Nephron (organoid): ENCODE measurements around the gene IBA57.

ENCODE experiments used
- H3K27ac Mint-ChIP-seq, 3 experiments: 2 replicates each; pipeline ENCODE4 v1.8.0; 2020; ENCODE audit warnings: mixed read lengths in 3 of 3, mild to moderate bottlenecking in 2 of 3, moderate library complexity in 1 of 3
- H3K27me3 Mint-ChIP-seq: 2 replicates; pipeline ENCODE4 v1.8.0; 2021; ENCODE audit warnings: low read depth, mild to moderate bottlenecking, moderate library complexity, mixed read lengths
- H3K36me3 Mint-ChIP-seq: 2 replicates; pipeline ENCODE4 v1.8.0; 2020; ENCODE audit warnings: low read depth, mixed read lengths
- H3K4me1 Mint-ChIP-seq: 2 replicates; pipeline ENCODE4 v1.8.0; 2020; ENCODE audit warnings: mixed read lengths
- H3K4me3 Mint-ChIP-seq, 3 experiments: 2 replicates each; pipeline ENCODE4 v1.8.0; 2020; ENCODE audit warnings: mild to moderate bottlenecking in 3 of 3, mixed read lengths in 3 of 3, moderate library complexity in 2 of 3
- H3K9me3 Mint-ChIP-seq: 2 replicates; pipeline ENCODE4 v1.8.0; 2020; ENCODE audit warnings: mixed read lengths
- TF ChIP-seq, protein P1 (sequence below), 3 experiments: fragments of 200-600 bp; sonication (generic); IDR thresholded peaks; one replicate each; pipeline ENCODE4 v1.5.0; 2021; ENCODE audit warnings: antibody characterized with exemption in 3 of 3; ENCODE audit not compliant: unreplicated experiment in 3 of 3

Gene IBA57

DNA sequence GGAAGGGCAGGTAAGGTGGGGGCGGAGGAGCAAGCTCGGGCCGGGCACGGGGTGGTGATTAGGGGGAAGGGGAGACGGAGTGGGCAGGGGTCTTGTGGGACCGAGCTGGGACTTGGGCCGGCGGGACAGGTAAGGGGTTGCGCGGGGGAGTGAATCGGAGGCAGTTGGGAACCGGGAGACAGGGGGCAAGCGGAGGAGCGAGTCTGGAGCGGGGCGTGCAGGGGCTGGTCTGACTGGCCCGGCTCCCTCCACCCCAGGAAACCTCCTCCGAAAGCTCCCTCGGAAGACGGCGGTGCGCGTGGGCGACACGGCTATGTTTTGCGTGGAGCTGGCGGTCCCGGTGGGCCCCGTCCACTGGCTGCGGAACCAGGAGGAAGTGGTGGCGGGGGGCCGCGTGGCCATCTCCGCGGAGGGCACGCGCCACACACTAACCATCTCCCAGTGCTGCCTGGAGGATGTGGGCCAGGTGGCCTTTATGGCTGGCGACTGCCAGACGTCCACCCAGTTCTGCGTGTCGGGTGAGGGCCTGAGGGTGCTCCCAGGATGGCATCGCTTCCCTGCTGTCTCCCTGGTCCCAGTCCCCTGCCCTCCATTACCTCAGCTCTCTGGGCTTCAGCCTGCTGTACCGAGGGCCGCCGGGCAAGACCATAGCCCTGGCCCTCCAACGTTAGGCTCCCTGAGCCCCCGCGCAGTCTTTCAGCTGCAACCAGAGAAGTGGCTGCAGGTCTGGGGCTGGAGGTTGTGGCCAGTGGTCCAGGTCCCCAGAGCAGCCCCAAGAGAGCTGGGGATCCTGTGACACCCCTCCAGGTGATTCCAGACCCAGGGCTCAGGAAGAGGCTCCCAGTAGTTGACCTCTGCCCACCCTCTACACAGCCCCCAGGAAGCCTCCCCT lies 48.6 kb downstream of the IBA57 start:
- peaks cover 5% of the 10 kb centered on the region for H3K4me1 Mint-ChIP-seq
- H3K9me3 Mint-ChIP-seq = no peaks in the 10 kb centered on the region
- H3K4me3 Mint-ChIP-seq = peak overlapping the region; percentile 78 to 95 (median 78)
- H3K27ac Mint-ChIP-seq = no peak overlapping the region
- peaks cover 16% of the 10 kb centered on the region for H3K36me3 Mint-ChIP-seq
- H3K27me3 Mint-ChIP-seq = no peaks in the 10 kb centered on the region
- TF ChIP-seq, protein P1, sequence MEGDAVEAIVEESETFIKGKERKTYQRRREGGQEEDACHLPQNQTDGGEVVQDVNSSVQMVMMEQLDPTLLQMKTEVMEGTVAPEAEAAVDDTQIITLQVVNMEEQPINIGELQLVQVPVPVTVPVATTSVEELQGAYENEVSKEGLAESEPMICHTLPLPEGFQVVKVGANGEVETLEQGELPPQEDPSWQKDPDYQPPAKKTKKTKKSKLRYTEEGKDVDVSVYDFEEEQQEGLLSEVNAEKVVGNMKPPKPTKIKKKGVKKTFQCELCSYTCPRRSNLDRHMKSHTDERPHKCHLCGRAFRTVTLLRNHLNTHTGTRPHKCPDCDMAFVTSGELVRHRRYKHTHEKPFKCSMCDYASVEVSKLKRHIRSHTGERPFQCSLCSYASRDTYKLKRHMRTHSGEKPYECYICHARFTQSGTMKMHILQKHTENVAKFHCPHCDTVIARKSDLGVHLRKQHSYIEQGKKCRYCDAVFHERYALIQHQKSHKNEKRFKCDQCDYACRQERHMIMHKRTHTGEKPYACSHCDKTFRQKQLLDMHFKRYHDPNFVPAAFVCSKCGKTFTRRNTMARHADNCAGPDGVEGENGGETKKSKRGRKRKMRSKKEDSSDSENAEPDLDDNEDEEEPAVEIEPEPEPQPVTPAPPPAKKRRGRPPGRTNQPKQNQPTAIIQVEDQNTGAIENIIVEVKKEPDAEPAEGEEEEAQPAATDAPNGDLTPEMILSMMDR (IDR thresholded peaks at IDR 0.05; ENCODE audit: unreplicated experiment in 3 of 3) = no peak

DNA sequence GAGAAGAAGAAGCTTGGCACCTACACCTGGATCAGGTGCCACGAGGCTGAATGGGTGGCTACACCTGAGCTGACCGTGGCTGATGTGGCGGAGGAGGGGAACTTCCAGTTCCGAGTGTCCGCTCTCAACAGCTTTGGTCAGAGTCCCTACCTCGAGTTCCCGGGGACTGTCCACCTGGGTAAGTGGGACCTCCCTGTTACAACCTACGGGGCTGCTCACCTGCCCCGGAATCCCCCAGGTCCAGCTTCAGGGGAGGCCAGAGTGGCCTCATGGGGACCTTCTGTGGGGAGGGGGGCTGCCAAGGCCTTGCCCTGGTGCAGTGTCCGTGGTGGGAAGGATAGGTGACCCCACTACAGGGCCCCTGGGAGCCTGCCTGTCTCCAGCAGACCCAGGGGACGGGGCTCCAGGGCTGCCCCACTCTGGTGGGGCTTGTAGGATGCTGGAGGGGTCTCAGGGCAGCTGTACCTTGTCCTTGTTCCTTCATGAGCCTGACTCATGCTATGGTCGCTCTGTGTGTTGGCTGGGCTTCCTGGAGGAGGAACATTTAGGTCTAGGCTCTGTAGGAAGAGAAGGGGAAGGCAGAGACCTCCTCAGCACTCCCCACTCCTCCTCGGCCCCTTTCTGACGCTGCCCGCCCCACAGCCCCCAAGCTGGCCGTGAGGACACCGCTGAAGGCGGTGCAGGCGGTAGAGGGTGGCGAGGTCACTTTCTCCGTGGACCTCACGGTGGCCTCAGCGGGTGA lies 49.5 kb downstream of the IBA57 start:
- peaks cover 5% of the 10 kb centered on the region for H3K4me1 Mint-ChIP-seq
- H3K27me3 Mint-ChIP-seq = no peaks in the 10 kb centered on the region
- H3K4me3 Mint-ChIP-seq = peak overlapping the region; percentile 51 to 95 (median 55)
- TF ChIP-seq, protein P1 (IDR thresholded peaks at IDR 0.05; ENCODE audit: unreplicated experiment in 3 of 3) = no peak
- peaks cover 20% of the 10 kb centered on the region for H3K36me3 Mint-ChIP-seq
- no peak overlapping the region for H3K27ac Mint-ChIP-seq
- no peaks in the 10 kb centered on the region for H3K9me3 Mint-ChIP-seq

DNA sequence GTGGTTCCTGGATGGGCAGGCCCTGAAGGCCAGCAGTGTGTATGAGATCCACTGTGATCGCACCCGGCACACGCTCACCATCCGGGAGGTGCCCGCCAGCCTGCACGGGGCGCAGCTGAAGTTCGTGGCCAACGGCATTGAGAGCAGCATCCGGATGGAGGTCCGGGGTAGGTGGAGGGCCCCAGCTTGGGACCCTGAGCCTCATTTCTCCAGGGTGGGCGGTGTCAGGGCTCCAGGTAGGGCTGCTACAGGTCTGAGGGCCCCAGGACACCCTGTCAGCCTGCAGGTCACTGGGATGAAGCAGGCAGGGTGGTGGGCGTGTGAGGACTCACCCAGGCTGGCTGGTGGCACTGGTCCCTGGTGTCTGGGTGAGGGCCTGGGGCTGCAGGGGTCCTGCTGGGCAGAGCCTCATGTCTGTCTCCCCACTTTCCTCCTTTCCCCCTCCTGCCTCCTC lies 50.1 kb downstream of the IBA57 start:
- Mint-ChIP-seq H3K27ac (no peak overlapping the region), H3K4me3 (peak overlapping the region; percentile 65 to 80 (median 76)), H3K27me3 (no peaks in the 10 kb centered on the region), H3K36me3 (peaks cover 24% of the 10 kb centered on the region), H3K4me1 (peaks cover 5% of the 10 kb centered on the region), H3K9me3 (no peaks in the 10 kb centered on the region)
- TF ChIP-seq, protein P1 (IDR thresholded peaks at IDR 0.05; ENCODE audit: unreplicated experiment in 3 of 3) = no peak

DNA sequence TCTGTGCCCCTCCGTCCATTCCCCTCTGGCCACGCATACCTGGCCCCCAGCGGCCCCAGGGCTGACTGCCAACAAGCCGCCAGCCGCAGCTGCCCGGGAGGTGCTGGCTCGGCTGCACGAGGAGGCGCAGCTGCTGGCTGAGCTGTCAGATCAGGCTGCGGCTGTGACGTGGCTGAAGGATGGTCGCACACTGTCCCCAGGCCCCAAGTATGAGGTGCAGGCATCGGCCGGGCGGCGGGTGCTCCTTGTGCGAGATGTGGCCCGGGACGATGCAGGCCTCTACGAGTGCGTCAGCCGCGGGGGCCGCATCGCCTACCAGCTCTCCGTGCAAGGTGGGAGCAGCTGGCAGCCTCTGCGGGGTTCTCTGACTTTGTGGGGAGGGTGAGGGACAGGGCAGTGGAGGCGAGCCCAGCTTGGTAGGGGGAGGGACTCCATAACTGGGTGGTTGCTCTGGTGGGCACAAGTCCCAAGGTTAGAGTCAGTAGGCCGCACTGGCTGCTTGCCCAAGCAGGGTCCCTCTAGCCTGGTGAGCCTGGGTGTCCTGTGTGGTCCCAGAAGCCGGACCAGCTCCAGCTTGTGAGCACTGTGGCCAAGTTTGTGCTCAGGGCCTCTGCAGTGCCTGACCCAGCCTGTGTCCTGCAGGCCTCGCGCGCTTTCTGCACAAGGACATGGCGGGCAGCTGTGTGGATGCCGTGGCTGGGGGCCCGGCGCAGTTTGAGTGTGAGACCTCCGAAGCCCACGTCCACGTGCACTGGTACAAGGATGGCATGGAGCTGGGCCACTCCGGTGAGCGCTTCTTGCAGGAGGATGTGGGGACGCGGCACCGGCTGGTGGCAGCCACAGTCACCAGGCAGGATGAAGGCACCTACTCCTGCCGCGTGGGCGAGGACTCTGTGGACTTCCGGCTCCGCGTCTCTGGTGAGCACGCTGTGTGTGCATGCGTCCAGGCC lies 51.0 kb downstream of the IBA57 start:
- Mint-ChIP-seq H3K4me1 (peaks cover 5% of the 10 kb centered on the region), H3K27ac (no peak overlapping the region), H3K27me3 (no peaks in the 10 kb centered on the region), H3K36me3 (peaks cover 29% of the 10 kb centered on the region), H3K4me3 (peak overlapping the region in 1 of 3 experiments; percentile 76), H3K9me3 (no peaks in the 10 kb centered on the region)
- TF ChIP-seq, protein P1 (IDR thresholded peaks at IDR 0.05; ENCODE audit: unreplicated experiment in 3 of 3) = no peak

DNA sequence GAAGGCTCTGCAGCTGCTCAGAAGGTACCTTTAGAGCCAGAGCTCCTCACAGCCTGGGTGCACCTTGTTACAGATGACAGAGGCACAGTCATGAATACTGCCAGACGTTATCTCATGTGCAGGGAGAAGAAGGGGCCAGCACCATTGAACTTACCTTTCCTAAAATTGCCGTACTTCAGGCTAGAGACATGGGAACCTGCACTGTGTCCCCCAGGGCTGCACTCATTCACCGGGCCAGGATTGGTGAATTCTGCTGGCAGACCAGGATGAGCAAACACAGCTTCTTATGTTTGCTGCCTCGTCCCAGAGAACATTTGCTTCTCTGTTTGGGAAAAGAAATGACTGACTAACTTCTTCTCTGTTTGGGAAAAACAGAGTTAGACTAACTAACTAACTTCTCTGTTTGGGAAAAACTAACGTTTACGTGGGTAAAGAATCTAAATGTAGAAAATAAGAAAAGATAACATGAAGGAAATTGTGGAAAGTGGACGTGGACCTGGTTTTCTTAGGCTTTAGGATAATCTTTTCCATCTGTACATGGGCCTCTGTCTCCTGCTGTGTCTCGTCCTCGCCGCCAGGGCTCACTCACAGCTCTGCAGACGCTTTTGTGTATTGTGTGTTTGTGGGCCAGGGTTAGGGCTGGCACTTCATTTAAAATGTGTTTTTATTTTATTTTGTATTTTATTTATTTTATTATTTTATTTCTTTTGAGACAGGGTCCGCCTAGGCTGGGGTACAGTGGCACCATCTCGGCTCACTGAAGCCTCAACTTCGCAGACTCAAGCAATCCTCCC lies 52.1 kb downstream of the IBA57 start:
- H3K4me3 Mint-ChIP-seq = no peak overlapping the region
- TF ChIP-seq, protein P1 (IDR thresholded peaks at IDR 0.05; ENCODE audit: unreplicated experiment in 3 of 3) = peak; percentile 10 to 23 (median 19)
- peaks cover 5% of the 10 kb centered on the region for H3K4me1 Mint-ChIP-seq
- peak overlapping the region in 1 of 3 experiments; percentile 32 for H3K27ac Mint-ChIP-seq
- no peaks in the 10 kb centered on the region for H3K9me3 Mint-ChIP-seq
- H3K36me3 Mint-ChIP-seq = peaks cover 40% of the 10 kb centered on the region
- H3K27me3 Mint-ChIP-seq = no peaks in the 10 kb centered on the region
